HEK293 (cell line): Measurements from ENCODE around the gene CNDP2.

Experiments
- CTCF ChIA-PET: fragments of 350-600 bp; formaldehyde crosslinking; extraction: SDS; loops from one replicate; lab custom pipeline; 2021; ENCODE audit warnings: antibody characterized with exemption; lab: Yijun Ruan, JAX
- POLR2A ChIA-PET: fragments of 300-600 bp; formaldehyde crosslinking; extraction: SDS; loops from one replicate; lab custom pipeline; 2020; ENCODE audit warnings: antibody characterized with exemption, inconsistent platforms; lab: Yijun Ruan, JAX
- H3K27ac ChIP-seq: fragments of 200-500 bp; sonication (Bioruptor generic); 2 replicates; pipeline ENCODE4 v1.5.1; 2014; ENCODE audit warnings: low read depth, low read length, control low read depth, inconsistent platforms; ENCODE audit errors: extremely low read depth
- H3K36me3 ChIP-seq, 2 experiments: fragments of 200-500 bp in 1 of 2; sonication (Bioruptor generic) in 1 of 2; 1 replicate in 1 of 2; 2 replicates in 1 of 2; pipeline ENCODE4 v1.5.1; 2014 to 2017; ENCODE audit warnings: inconsistent platforms in 2 of 2, low read length in 2 of 2; ENCODE audit not compliant: control insufficient read depth in 2 of 2, insufficient read depth in 1 of 2
- H3K4me1 ChIP-seq: fragments of 200-500 bp; sonication (Bioruptor generic); 2 replicates; pipeline ENCODE4 v1.5.1; 2014; ENCODE audit warnings: mild to moderate bottlenecking, low read length, inconsistent platforms; ENCODE audit not compliant: control insufficient read depth, insufficient read depth
- H3K4me3 ChIP-seq: 2 replicates; pipeline ENCODE4 v1.5.1; 2011; ENCODE audit warnings: low read depth, mild to moderate bottlenecking, control low read depth, low read length, moderate library complexity
- H3K9me3 ChIP-seq: fragments of 200-500 bp; sonication (Bioruptor generic); 2 replicates; pipeline ENCODE4 v1.5.1; 2014; ENCODE audit warnings: low read depth, low read length, inconsistent platforms; ENCODE audit not compliant: control insufficient read depth, insufficient read depth
- GLI4 ChIP-seq: fragments of 450-650 bp; formaldehyde crosslinking; IDR thresholded peaks from 2 replicates; pipeline ENCODE4 v1.5.1; 2016; ENCODE audit warnings: missing biosample characterization, missing genetic modification characterization
- KLF10 ChIP-seq: fragments of 450-650 bp; IDR thresholded peaks from 2 replicates; pipeline ENCODE4 v1.5.1; 2018; ENCODE audit warnings: missing biosample characterization, mild to moderate bottlenecking, missing genetic modification characterization
- OVOL3 ChIP-seq: fragments of 450-650 bp; formaldehyde crosslinking; IDR thresholded peaks from 2 replicates; pipeline ENCODE4 v1.5.1; 2016; ENCODE audit warnings: missing biosample characterization, missing genetic modification characterization
- TSHZ1 ChIP-seq: fragments of 450-650 bp; formaldehyde crosslinking; IDR thresholded peaks from 2 replicates; pipeline ENCODE4 v1.5.1; 2016; ENCODE audit warnings: missing biosample characterization, missing genetic modification characterization, borderline replicate concordance
- ZBTB17 ChIP-seq: fragments of 450-650 bp; formaldehyde crosslinking; IDR thresholded peaks from 2 replicates; pipeline ENCODE4 v1.5.1; 2016; ENCODE audit warnings: missing biosample characterization, missing genetic modification characterization
- ZBTB7A ChIP-seq: fragments of 450-650 bp; formaldehyde crosslinking; IDR thresholded peaks from 2 replicates; pipeline ENCODE4 v1.5.1; 2016; ENCODE audit warnings: low read depth, missing biosample characterization, missing genetic modification characterization
- ZFHX2 ChIP-seq: fragments of 450-650 bp; formaldehyde crosslinking; conservative IDR thresholded peaks from 2 replicates; pipeline ENCODE4 v1.5.1; 2016; ENCODE audit warnings: missing biosample characterization, missing genetic modification characterization
- ZFP3 ChIP-seq: fragments of 450-650 bp; formaldehyde crosslinking; IDR thresholded peaks from 2 replicates; pipeline ENCODE4 v1.5.1; 2016; ENCODE audit warnings: low read depth, missing biosample characterization, missing genetic modification characterization
- ZNF23 ChIP-seq: fragments of 450-650 bp; formaldehyde crosslinking; IDR thresholded peaks from 2 replicates; pipeline ENCODE4 v1.5.1; 2016; ENCODE audit warnings: missing biosample characterization, missing genetic modification characterization, borderline replicate concordance
- ZNF37A ChIP-seq: fragments of 450-650 bp; IDR thresholded peaks from 2 replicates; pipeline ENCODE4 v1.5.1; 2018; ENCODE audit warnings: missing biosample characterization, missing genetic modification characterization
- ZNF423 ChIP-seq: fragments of 450-650 bp; formaldehyde crosslinking; IDR thresholded peaks from 2 replicates; pipeline ENCODE4 v1.5.1; 2016; ENCODE audit warnings: missing biosample characterization, missing genetic modification characterization
- ZNF529 ChIP-seq: fragments of 450-650 bp; formaldehyde crosslinking; IDR thresholded peaks from 2 replicates; pipeline ENCODE4 v1.5.1; 2017; ENCODE audit warnings: missing genetic modification characterization, missing biosample characterization; ENCODE audit not compliant: insufficient replicate concordance
- ZNF629 ChIP-seq: fragments of 450-650 bp; formaldehyde crosslinking; IDR thresholded peaks from 2 replicates; pipeline ENCODE4 v1.5.1; 2017; ENCODE audit warnings: missing biosample characterization, missing genetic modification characterization
- ZNF777 ChIP-seq: fragments of 450-650 bp; formaldehyde crosslinking; IDR thresholded peaks from 2 replicates; pipeline ENCODE4 v1.5.1; 2017; ENCODE audit warnings: missing biosample characterization, missing genetic modification characterization, borderline replicate concordance
- TF ChIP-seq, protein P1 (sequence below): fragments of 450-650 bp; formaldehyde crosslinking; IDR thresholded peaks from 2 replicates; pipeline ENCODE4 v1.5.1; 2016; ENCODE audit warnings: missing biosample characterization, missing genetic modification characterization
- TF ChIP-seq, protein P2 (sequence below): fragments of 450-650 bp; formaldehyde crosslinking; optimal IDR thresholded peaks from 2 replicates; pipeline ENCODE3; 2016; ENCODE audit warnings: missing biosample characterization, mild to moderate bottlenecking, missing genetic modification characterization
- TF ChIP-seq, protein P3 (sequence below): fragments of 450-650 bp; formaldehyde crosslinking; IDR thresholded peaks from 2 replicates; pipeline ENCODE4 v1.5.1; 2016; ENCODE audit warnings: missing biosample characterization, missing genetic modification characterization
- TF ChIP-seq, protein P4 (sequence below): fragments of 450-650 bp; formaldehyde crosslinking; IDR thresholded peaks from 2 replicates; pipeline ENCODE4 v1.5.1; 2017; ENCODE audit warnings: missing biosample characterization, missing genetic modification characterization
- TF ChIP-seq, protein P5 (sequence below): fragments of 450-650 bp; formaldehyde crosslinking; IDR thresholded peaks from 2 replicates; pipeline ENCODE4 v1.5.1; 2017; ENCODE audit warnings: missing biosample characterization, missing genetic modification characterization
- TF ChIP-seq, protein P6 (sequence below): fragments of 450-650 bp; formaldehyde crosslinking; IDR thresholded peaks from 2 replicates; pipeline ENCODE4 v1.5.1; 2016; ENCODE audit warnings: missing biosample characterization, missing genetic modification characterization

CNDP2 gene

GRCh38 chr18:74551936-74552555 lies 55.9 kb downstream of the CNDP2 start (continued):
- TF ChIP-seq, protein P1, sequence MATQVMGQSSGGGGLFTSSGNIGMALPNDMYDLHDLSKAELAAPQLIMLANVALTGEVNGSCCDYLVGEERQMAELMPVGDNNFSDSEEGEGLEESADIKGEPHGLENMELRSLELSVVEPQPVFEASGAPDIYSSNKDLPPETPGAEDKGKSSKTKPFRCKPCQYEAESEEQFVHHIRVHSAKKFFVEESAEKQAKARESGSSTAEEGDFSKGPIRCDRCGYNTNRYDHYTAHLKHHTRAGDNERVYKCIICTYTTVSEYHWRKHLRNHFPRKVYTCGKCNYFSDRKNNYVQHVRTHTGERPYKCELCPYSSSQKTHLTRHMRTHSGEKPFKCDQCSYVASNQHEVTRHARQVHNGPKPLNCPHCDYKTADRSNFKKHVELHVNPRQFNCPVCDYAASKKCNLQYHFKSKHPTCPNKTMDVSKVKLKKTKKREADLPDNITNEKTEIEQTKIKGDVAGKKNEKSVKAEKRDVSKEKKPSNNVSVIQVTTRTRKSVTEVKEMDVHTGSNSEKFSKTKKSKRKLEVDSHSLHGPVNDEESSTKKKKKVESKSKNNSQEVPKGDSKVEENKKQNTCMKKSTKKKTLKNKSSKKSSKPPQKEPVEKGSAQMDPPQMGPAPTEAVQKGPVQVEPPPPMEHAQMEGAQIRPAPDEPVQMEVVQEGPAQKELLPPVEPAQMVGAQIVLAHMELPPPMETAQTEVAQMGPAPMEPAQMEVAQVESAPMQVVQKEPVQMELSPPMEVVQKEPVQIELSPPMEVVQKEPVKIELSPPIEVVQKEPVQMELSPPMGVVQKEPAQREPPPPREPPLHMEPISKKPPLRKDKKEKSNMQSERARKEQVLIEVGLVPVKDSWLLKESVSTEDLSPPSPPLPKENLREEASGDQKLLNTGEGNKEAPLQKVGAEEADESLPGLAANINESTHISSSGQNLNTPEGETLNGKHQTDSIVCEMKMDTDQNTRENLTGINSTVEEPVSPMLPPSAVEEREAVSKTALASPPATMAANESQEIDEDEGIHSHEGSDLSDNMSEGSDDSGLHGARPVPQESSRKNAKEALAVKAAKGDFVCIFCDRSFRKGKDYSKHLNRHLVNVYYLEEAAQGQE (tag by site-specific recombination): no peak
- TF ChIP-seq ZFHX2 (tag by site-specific recombination): no peak
- TF ChIP-seq, all 188 proteins: peak for 3

DNA sequence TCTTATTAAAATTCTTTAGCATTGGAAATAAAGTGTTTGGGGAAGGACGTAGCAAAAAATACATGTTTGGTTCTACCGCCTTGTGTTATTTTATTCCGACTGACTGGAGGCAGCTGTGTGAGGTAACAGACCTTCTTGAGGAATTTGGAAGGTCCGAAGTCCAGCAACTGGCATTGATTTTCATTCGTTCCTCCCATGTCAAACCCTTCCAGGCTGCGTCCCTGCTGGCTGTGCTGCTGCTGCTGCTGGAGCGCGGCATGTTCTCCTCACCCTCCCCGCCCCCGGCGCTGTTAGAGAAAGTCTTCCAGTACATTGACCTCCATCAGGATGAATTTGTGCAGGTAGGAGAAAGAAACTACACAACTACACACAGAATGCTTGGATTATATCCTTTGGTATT lies 60.0 kb downstream of the CNDP2 start:
- H3K9me3 ChIP-seq: no peaks in the 10 kb centered on the region
- H3K4me1 ChIP-seq: no peaks in the 10 kb centered on the region
- H3K27ac ChIP-seq: no peak overlapping the region
- H3K36me3 ChIP-seq: no peaks in the 10 kb centered on the region
- POLR2A ChIA-PET: no interaction called here
- no peak overlapping the region for H3K4me3 ChIP-seq
- CTCF ChIA-PET: no interaction called here
- TF ChIP-seq ZBTB17 (tag by site-specific recombination) (no peak), KLF10 (tag by site-specific recombination) (no peak), GLI4 (no peak), ZNF629 (no peak), ZNF777 (tag by site-specific recombination) (no peak), TSHZ1 (tag by site-specific recombination) (no peak), ZNF23 (tag by site-specific recombination) (no peak), ZNF423 (no peak), ZBTB7A (tag by site-specific recombination) (no peak), OVOL3 (no peak), ZNF529 (tag by site-specific recombination) (no peak), ZNF37A (tag by site-specific recombination) (no peak), ZFP3 (tag by site-specific recombination) (no peak)
- TF ChIP-seq, protein P2, sequence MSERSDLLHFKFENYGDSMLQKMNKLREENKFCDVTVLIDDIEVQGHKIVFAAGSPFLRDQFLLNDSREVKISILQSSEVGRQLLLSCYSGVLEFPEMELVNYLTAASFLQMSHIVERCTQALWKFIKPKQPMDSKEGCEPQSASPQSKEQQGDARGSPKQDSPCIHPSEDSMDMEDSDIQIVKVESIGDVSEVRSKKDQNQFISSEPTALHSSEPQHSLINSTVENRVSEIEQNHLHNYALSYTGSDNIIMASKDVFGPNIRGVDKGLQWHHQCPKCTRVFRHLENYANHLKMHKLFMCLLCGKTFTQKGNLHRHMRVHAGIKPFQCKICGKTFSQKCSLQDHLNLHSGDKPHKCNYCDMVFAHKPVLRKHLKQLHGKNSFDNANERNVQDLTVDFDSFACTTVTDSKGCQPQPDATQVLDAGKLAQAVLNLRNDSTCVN: no peak
- TF ChIP-seq, protein P3, sequence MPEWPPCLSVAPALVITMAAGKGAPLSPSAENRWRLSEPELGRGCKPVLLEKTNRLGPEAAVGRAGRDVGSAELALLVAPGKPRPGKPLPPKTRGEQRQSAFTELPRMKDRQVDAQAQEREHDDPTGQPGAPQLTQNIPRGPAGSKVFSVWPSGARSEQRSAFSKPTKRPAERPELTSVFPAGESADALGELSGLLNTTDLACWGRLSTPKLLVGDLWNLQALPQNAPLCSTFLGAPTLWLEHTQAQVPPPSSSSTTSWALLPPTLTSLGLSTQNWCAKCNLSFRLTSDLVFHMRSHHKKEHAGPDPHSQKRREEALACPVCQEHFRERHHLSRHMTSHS (tag by site-specific recombination): no peak
- TF ChIP-seq, protein P4, sequence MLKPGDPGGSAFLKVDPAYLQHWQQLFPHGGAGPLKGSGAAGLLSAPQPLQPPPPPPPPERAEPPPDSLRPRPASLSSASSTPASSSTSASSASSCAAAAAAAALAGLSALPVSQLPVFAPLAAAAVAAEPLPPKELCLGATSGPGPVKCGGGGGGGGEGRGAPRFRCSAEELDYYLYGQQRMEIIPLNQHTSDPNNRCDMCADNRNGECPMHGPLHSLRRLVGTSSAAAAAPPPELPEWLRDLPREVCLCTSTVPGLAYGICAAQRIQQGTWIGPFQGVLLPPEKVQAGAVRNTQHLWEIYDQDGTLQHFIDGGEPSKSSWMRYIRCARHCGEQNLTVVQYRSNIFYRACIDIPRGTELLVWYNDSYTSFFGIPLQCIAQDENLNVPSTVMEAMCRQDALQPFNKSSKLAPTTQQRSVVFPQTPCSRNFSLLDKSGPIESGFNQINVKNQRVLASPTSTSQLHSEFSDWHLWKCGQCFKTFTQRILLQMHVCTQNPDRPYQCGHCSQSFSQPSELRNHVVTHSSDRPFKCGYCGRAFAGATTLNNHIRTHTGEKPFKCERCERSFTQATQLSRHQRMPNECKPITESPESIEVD (tag by site-specific recombination): no peak
- TF ChIP-seq, protein P5, sequence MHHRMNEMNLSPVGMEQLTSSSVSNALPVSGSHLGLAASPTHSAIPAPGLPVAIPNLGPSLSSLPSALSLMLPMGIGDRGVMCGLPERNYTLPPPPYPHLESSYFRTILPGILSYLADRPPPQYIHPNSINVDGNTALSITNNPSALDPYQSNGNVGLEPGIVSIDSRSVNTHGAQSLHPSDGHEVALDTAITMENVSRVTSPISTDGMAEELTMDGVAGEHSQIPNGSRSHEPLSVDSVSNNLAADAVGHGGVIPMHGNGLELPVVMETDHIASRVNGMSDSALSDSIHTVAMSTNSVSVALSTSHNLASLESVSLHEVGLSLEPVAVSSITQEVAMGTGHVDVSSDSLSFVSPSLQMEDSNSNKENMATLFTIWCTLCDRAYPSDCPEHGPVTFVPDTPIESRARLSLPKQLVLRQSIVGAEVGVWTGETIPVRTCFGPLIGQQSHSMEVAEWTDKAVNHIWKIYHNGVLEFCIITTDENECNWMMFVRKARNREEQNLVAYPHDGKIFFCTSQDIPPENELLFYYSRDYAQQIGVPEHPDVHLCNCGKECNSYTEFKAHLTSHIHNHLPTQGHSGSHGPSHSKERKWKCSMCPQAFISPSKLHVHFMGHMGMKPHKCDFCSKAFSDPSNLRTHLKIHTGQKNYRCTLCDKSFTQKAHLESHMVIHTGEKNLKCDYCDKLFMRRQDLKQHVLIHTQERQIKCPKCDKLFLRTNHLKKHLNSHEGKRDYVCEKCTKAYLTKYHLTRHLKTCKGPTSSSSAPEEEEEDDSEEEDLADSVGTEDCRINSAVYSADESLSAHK (tag by site-specific recombination): no peak
- TF ChIP-seq, protein P6, sequence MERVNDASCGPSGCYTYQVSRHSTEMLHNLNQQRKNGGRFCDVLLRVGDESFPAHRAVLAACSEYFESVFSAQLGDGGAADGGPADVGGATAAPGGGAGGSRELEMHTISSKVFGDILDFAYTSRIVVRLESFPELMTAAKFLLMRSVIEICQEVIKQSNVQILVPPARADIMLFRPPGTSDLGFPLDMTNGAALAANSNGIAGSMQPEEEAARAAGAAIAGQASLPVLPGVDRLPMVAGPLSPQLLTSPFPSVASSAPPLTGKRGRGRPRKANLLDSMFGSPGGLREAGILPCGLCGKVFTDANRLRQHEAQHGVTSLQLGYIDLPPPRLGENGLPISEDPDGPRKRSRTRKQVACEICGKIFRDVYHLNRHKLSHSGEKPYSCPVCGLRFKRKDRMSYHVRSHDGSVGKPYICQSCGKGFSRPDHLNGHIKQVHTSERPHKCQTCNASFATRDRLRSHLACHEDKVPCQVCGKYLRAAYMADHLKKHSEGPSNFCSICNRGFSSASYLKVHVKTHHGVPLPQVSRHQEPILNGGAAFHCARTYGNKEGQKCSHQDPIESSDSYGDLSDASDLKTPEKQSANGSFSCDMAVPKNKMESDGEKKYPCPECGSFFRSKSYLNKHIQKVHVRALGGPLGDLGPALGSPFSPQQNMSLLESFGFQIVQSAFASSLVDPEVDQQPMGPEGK (tag by site-specific recombination): no peak
